GM12878 (cell line): Measurements from ENCODE around the gene FAF1. TPM values are rescaled to one million over a fixed set of nuclear protein-coding genes. Genes with fewer than 3 reads are reported as not detected.

Experiments used
- ATAC-seq: fragments of 200-7000 bp; cut with Tn5 transposase; 3 replicates; pipeline ENCODE4 v1.9.1; 2020; ENCODE audit warnings: mild to moderate bottlenecking, moderate library complexity
- BruUV-seq: library from RNA; stranded (reverse); fragments of 400-500 nt; replicated peaks from 2 replicates; lab custom pipeline; 2021; lab: Mats Ljungman, UMichigan
- CTCF ChIA-PET: fragments of 300-600 bp; sonication (Branson Sonifier 250); formaldehyde crosslinking; extraction: SDS; loops from one replicate; lab custom pipeline; 2021; ENCODE audit warnings: inconsistent platforms; lab: Yijun Ruan, JAX
- POLR2A ChIA-PET: fragments of 350-600 bp; formaldehyde crosslinking; extraction: SDS; loops from one replicate; lab custom pipeline; 2021; ENCODE audit warnings: inconsistent platforms; lab: Charles Lee
- RAD21 ChIA-PET: fragments of 300-600 bp; sonication (Branson Sonifier 250); formaldehyde crosslinking; loops from one replicate; lab custom pipeline; 2023; ENCODE audit warnings: antibody characterized with exemption; ENCODE audit not compliant: unreplicated experiment; lab: Charles Lee
- SMC1A ChIA-PET: fragments of 300-600 bp; sonication (Branson Sonifier 250); formaldehyde crosslinking; loops from one replicate; lab custom pipeline; 2023; ENCODE audit not compliant: unreplicated experiment, uncharacterized antibody; lab: Charles Lee
- DNase-seq: peaks from one replicate; pipeline ENCODE4 v3.0.0-alpha.2; 2011; ENCODE audit warnings: low read depth, low spot score
- FAIRE-seq: peaks from 3 replicates; lab custom pipeline; 2011; peaks lifted over from hg19 to GRCh38; lab: Jason Lieb, UNC
- H2AFZ ChIP-seq: 2 replicates; pipeline ENCODE4 v1.6.0; 2011; ENCODE audit warnings: low read depth, low read length, control low read depth; ENCODE audit not compliant: control insufficient read depth
- H3K27ac ChIP-seq: 2 replicates; pipeline ENCODE4 v1.5.1; 2011; ENCODE audit warnings: control low read depth; ENCODE audit not compliant: control insufficient read depth, insufficient read depth
- H3K27me3 ChIP-seq, 2 experiments: replicated peaks in 1 of 2; 2 replicates each; pipeline versions ENCODE4 v1.6.0 to v1.6.1; 2011; ENCODE audit warnings: low read length in 1 of 2; ENCODE audit not compliant: control insufficient read depth in 2 of 2, insufficient read depth in 2 of 2
- H3K36me3 ChIP-seq, 2 experiments: 2 replicates each; pipeline ENCODE4 v1.5.1; 2011; ENCODE audit warnings: low read length in 1 of 2; ENCODE audit not compliant: control insufficient read depth in 2 of 2, insufficient read depth in 2 of 2
- H3K4me1 ChIP-seq: 2 replicates; pipeline ENCODE4 v1.6.1; 2011; ENCODE audit warnings: mild to moderate bottlenecking, low read length, moderate library complexity, mixed read lengths; ENCODE audit not compliant: control insufficient read depth, insufficient read depth
- H3K4me2 ChIP-seq: 2 replicates; pipeline ENCODE4 v1.6.0; 2011; ENCODE audit warnings: control low read depth; ENCODE audit not compliant: control insufficient read depth, insufficient read depth
- H3K4me3 ChIP-seq: fragments of 200-600 bp; sonication (generic); 2 replicates; pipeline ENCODE4 v1.5.1; 2016
- H3K79me2 ChIP-seq: 2 replicates; pipeline ENCODE4 v1.6.0; 2011; ENCODE audit warnings: low read length; ENCODE audit not compliant: control insufficient read depth, insufficient read depth
- H3K9ac ChIP-seq: 2 replicates; pipeline ENCODE4 v1.8.0; 2011; ENCODE audit warnings: low read length, control low read depth, mixed read lengths; ENCODE audit not compliant: control insufficient read depth, insufficient read depth
- H3K9me3 ChIP-seq: replicated peaks from 3 replicates; pipeline ENCODE4 v1.5.1; 2011; ENCODE audit warnings: mild to moderate bottlenecking, low read length; ENCODE audit not compliant: control insufficient read depth, insufficient read depth
- H4K20me1 ChIP-seq: 2 replicates; pipeline ENCODE4 v1.6.0; 2011; ENCODE audit not compliant: control insufficient read depth, insufficient read depth
- ATF7 ChIP-seq: fragments of 450-650 bp; IDR thresholded peaks from 2 replicates; pipeline ENCODE4 v1.6.1; 2016; ENCODE audit warnings: low read depth, mild to moderate bottlenecking
- CEBPB ChIP-seq, 2 experiments: fragments of 150-350 bp in 1 of 2; IDR thresholded peaks; 2 replicates each; pipeline ENCODE4 v1.6.1; 2012 to 2014; ENCODE audit warnings: low read depth in 2 of 2, low read length in 2 of 2, borderline replicate concordance in 1 of 2, inconsistent platforms in 1 of 2
- FOXM1 ChIP-seq: IDR thresholded peaks from 2 replicates; pipeline ENCODE4 v1.6.1; 2012; ENCODE audit warnings: low read depth, mild to moderate bottlenecking, inconsistent platforms, low read length, moderate library complexity
- MXI1 ChIP-seq: fragments of 150-350 bp; IDR thresholded peaks from 2 replicates; pipeline ENCODE4 v1.6.1; 2011; ENCODE audit warnings: low read depth, mild to moderate bottlenecking, inconsistent platforms, low read length, improper control_type of control experiment
- RUNX3 ChIP-seq: IDR thresholded peaks from 2 replicates; pipeline ENCODE4 v1.6.1; 2012; ENCODE audit warnings: low read length, inconsistent platforms
- STAT1 ChIP-seq: fragments of 450-650 bp; conservative IDR thresholded peaks from 2 replicates; pipeline ENCODE4 v1.6.1; 2014; ENCODE audit warnings: antibody characterized with exemption, mild to moderate bottlenecking
- TCF3 ChIP-seq: IDR thresholded peaks from 2 replicates; pipeline ENCODE4 v1.6.1; 2012; ENCODE audit warnings: low read depth, mild to moderate bottlenecking, low read length, borderline replicate concordance; ENCODE audit not compliant: insufficient read depth
- WGBS: methylation state at CpG from one replicate; pipeline ENCODE4 v1.1.6; 2016; ENCODE audit warnings: low lambda C conversion rate; ENCODE audit not compliant: insufficient replicate concordance, insufficient coverage; ENCODE audit errors: missing lambda C conversion rate; 5-methylcytosine and 5-hydroxymethylcytosine counted together
- in situ Hi-C: fragments of 300-500 bp; cut with MboI; formaldehyde crosslinking; loops from 9 replicates; pipeline ENCODE4 v1.14.3; 2018; ENCODE audit warnings: mixed read lengths
- intact Hi-C: fragments of 100-400 bp; cut with micrococcal nuclease; formaldehyde crosslinking; loops from one replicate; pipeline ENCODE4 v1.14.2; 2022; ENCODE audit not compliant: unreplicated experiment
- polyA plus RNA-seq, 11 experiments: library from polyadenylated mRNA; depleted of rRNA in 4 of 11; unstranded in 6 of 11; stranded (reverse) in 5 of 11; fragments of >200 nt; fragmentation: Nextera tagmentation in 4 of 11; fragmentation: Illumina TruSeq in 1 of 11; extraction: Ambion mirVana in 4 of 11; extraction: Trizol in 1 of 11; gene quantifications; 1 replicate in 1 of 11; 2 replicates in 10 of 11; pipeline versions ENCODE4 v1.2.1 to v1.2.3, GENCODE V29; 2011 to 2016; ENCODE audit warnings: inconsistent platforms in 2 of 11, missing spikeins in 2 of 11, low read depth in 1 of 11
- total RNA-seq, 4 experiments: library from RNA; depleted of rRNA in 3 of 4; stranded (reverse); fragments of >200 nt in 3 of 4; fragmentation: Illumina TruSeq in 1 of 4; extraction: Trizol in 1 of 4; gene quantifications; 2 replicates each; pipeline versions ENCODE4 v1.2.1 to v1.2.3, GENCODE V29; 2013 to 2021

The FAF1 gene
- total and polyA plus RNA-seq, 10 of the 15 experiments (the other 5 are each of a cell fraction or from before 2014, with no cell fraction given): 8.6 to 54.5 (median 23.7) TPM

DNA sequence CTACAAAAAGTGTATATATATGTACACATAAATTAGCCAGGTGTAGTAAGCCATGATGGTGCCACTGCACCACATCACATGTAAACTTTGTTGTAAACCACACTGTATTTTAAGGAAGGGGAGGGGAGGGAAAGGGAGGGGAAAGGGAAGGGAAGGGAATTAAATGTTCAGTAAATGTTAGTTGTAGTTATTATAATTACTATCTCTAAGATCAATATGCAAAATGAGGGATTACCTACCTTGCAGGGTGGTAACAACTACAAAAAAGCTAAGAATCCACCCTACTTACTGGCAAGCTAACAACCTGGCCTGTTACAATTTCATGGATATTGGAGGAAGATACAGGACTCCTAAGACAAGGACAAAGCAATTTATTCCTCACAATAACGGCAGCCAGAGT lies 17.7 kb downstream of the FAF1 start:
- FAIRE-seq (no peak), DNase-seq (no peak), ATAC-seq (no peak)
- no peak overlapping the region for H3K4me3 ChIP-seq
- no peaks in the 10 kb centered on the region for H3K9me3 ChIP-seq
- no peaks in the 10 kb centered on the region for H3K27me3 ChIP-seq
- TF ChIP-seq MXI1: no peak
- no peak for TF ChIP-seq STAT1
- TF ChIP-seq RUNX3: no peak
- TF ChIP-seq ATF7: no peak
- no peak overlapping the region for H3K4me2 ChIP-seq
- ChIA-PET SMC1A (no interaction called here), CTCF (interaction anchor here (0.7 to 0.9 kb wide), 2 partner anchors 259 to 313 kb away, joined by 3 to 4 read pairs; no protein-coding TSS in a partner anchor), RAD21 (no interaction called here), POLR2A (no interaction called here)
- BruUV-seq: no TSS peak
- intact Hi-C loops: no loop called here
- no peak overlapping the region for H3K9ac ChIP-seq
- H3K36me3 ChIP-seq: peaks cover 0 to 5% of the 10 kb centered on the region in 2 experiments; a peak in 1 of 4 replicates
- H2AFZ ChIP-seq: no peak overlapping the region
- no peaks in the 10 kb centered on the region for H3K4me1 ChIP-seq
- peaks cover 38% of the 10 kb centered on the region for H3K79me2 ChIP-seq
- 83% methylated on average over 1 of the region's 1 CpG for WGBS
- no peaks in the 10 kb centered on the region for H4K20me1 ChIP-seq
- H3K27ac ChIP-seq: no peak overlapping the region
- in situ Hi-C loops: no loop called here

DNA sequence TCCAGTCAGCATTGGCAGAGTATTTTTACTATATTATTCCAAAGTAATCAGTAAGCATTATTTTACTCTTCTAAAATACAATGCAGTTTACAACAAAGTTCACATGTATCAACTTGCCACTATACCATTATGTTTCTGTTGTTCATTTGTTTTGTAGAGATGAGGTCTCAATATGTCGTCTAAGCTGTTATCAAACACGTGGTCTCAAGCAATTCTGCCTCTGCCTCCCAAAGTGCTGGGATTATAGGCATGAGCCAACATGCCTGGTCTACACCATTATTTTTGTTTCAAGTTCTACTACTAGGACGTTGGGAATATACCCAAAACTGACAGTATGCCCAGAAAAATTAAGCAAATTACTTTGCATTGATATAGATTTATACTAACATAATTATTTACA lies 19.8 kb downstream of the FAF1 start:
- FAIRE-seq (no peak), DNase-seq (no peak), ATAC-seq (no peak)
- SMC1A ChIA-PET: interaction anchor here (0.6 to 1.6 kb wide), 2 partner anchors 11 to 1410 kb away, joined by 3 to 6 read pairs; no protein-coding TSS in a partner anchor
- H3K27me3 ChIP-seq: no peaks in the 10 kb centered on the region
- 94% methylated on average over 3 of the region's 3 CpGs for WGBS
- no peak overlapping the region for H2AFZ ChIP-seq
- POLR2A ChIA-PET: no interaction called here
- H3K36me3 ChIP-seq: peaks cover 0 to 5% of the 10 kb centered on the region in 2 experiments; a peak in 2 of 4 replicates
- CTCF ChIA-PET: interaction anchor here (1.0 to 4.0 kb wide), 2 partner anchors 11 to 27 kb away, joined by 3 to 19 read pairs; no protein-coding TSS in a partner anchor
- H3K27ac ChIP-seq: no peak overlapping the region
- in situ Hi-C loops (no loop called here), intact Hi-C loops (no loop called here)
- no TSS peak for BruUV-seq
- peaks cover 26% of the 10 kb centered on the region for H3K79me2 ChIP-seq
- no peaks in the 10 kb centered on the region for H4K20me1 ChIP-seq
- H3K9me3 ChIP-seq: no peaks in the 10 kb centered on the region; the same call in 2 of the 3 replicates
- TF ChIP-seq CEBPB (IDR thresholded peaks at IDR 0.05; ENCODE audit: borderline replicate concordance in 1 of 2, low read depth in 2 of 2, low read length in 2 of 2) (no peak), TCF3 (no peak), FOXM1 (no peak)
- no peaks in the 10 kb centered on the region for H3K4me1 ChIP-seq
- H3K4me3 ChIP-seq: no peak overlapping the region
- no peak overlapping the region for H3K9ac ChIP-seq
- RAD21 ChIA-PET: no interaction called here
- H3K4me2 ChIP-seq: no peak overlapping the region
